Karpas-422 (cell line): ENCODE results near the gene RAB23. TPM values are rescaled to one million over a fixed set of nuclear protein-coding genes. Genes with fewer than 3 reads are reported as not detected.

Experiments
- DNase-seq: peaks from one replicate; pipeline ENCODE4 v3.0.0-alpha.2; 2015
- H2AFZ ChIP-seq: fragments of 200-600 bp; sonication (generic); 2 replicates; pipeline ENCODE4 v1.6.1; 2014; ENCODE audit warnings: antibody characterized with exemption, low read length, mixed read lengths
- H3K27ac ChIP-seq: fragments of 200-600 bp; sonication (generic); 2 replicates; pipeline ENCODE4 v1.5.1; 2014; ENCODE audit warnings: mild to moderate bottlenecking, low read length, moderate library complexity
- H3K27me3 ChIP-seq: fragments of 200-600 bp; sonication (generic); 2 replicates; pipeline ENCODE4 v1.6.1; 2014; ENCODE audit warnings: low read length, mixed read lengths
- H3K36me3 ChIP-seq: fragments of 200-600 bp; sonication (generic); 2 replicates; pipeline ENCODE4 v1.6.1; 2014; ENCODE audit warnings: low read length, mixed read lengths; ENCODE audit not compliant: insufficient read depth
- H3K4me1 ChIP-seq: fragments of 200-600 bp; sonication (generic); 2 replicates; pipeline ENCODE4 v1.6.1; 2014; ENCODE audit warnings: mild to moderate bottlenecking, low read length, mixed read lengths
- H3K4me2 ChIP-seq: fragments of 200-600 bp; sonication (generic); 2 replicates; pipeline ENCODE4 v1.6.1; 2014; ENCODE audit warnings: low read length, low read depth, mild to moderate bottlenecking; ENCODE audit not compliant: poor library complexity, severe bottlenecking
- H3K4me3 ChIP-seq: fragments of 200-600 bp; sonication (generic); 2 replicates; pipeline ENCODE4 v1.5.1; 2014; ENCODE audit warnings: mild to moderate bottlenecking, antibody characterized with exemption, low read length, mixed read lengths
- H3K79me2 ChIP-seq: fragments of 200-600 bp; sonication (generic); 2 replicates; pipeline ENCODE4 v1.6.1; 2014; ENCODE audit warnings: mild to moderate bottlenecking, low read length, mixed read lengths
- H3K9ac ChIP-seq: fragments of 200-600 bp; sonication (generic); 2 replicates; pipeline ENCODE4 v1.6.0; 2014; ENCODE audit warnings: low read length
- H3K9me2 ChIP-seq: fragments of 200-600 bp; sonication (generic), shearing (Covaris generic); replicated peaks from 2 replicates; pipeline ENCODE4 v1.6.0; 2014; ENCODE audit warnings: mild to moderate bottlenecking, low read length, moderate library complexity; ENCODE audit not compliant: insufficient read depth
- H3K9me3 ChIP-seq: fragments of 300-700, 200-600 bp; sonication (generic); 2 replicates; pipeline ENCODE4 v1.6.1; 2014; ENCODE audit warnings: low read length, mixed read lengths
- H4K20me1 ChIP-seq: fragments of 200-600 bp; sonication (generic); 2 replicates; pipeline ENCODE4 v1.6.1; 2014; ENCODE audit warnings: mild to moderate bottlenecking, antibody characterized with exemption, low read length, low read depth; ENCODE audit not compliant: insufficient read depth
- total RNA-seq: library from RNA; depleted of rRNA; stranded (reverse); fragments of >200 nt; shearing (Covaris generic); gene quantifications from 2 replicates; pipeline ENCODE4 v1.2.3, GENCODE V29; 2014; ENCODE audit warnings: low replicate concordance

Gene RAB23
- total RNA-seq, 1 experiment from 2014 or later = 2.8 TPM

- Histone ChIP-seq H3K36me3 (no peaks in the 10 kb centered on the region), H3K27me3 (no peaks in the 10 kb centered on the region), H3K4me3 (no peak overlapping the region), H3K9me3 (no peaks in the 10 kb centered on the region), H3K4me1 (no peaks in the 10 kb centered on the region), H4K20me1 (no peaks in the 10 kb centered on the region), H2AFZ (no peak overlapping the region), H3K79me2 (no peaks in the 10 kb centered on the region), H3K9ac (no peak overlapping the region), H3K9me2 (no peaks in the 10 kb centered on the region), H3K4me2 (no peak overlapping the region), H3K27ac (no peak overlapping the region)
- DNase-seq = no peak
Measured at GRCh38 chr6:57259064-57259463, 37.0 kb upstream of the RAB23 start.

- H3K36me3 ChIP-seq = no peaks in the 10 kb centered on the region
- no peak overlapping the region for H3K27ac ChIP-seq
- H3K9ac ChIP-seq = no peak overlapping the region
- H3K9me3 ChIP-seq = no peaks in the 10 kb centered on the region
- H2AFZ ChIP-seq = no peak overlapping the region
- no peaks in the 10 kb centered on the region for H3K4me1 ChIP-seq
- H3K79me2 ChIP-seq = no peaks in the 10 kb centered on the region
- H3K4me2 ChIP-seq = no peak overlapping the region
- H3K27me3 ChIP-seq = no peaks in the 10 kb centered on the region
- no peak overlapping the region for H3K4me3 ChIP-seq
- no peaks in the 10 kb centered on the region for H4K20me1 ChIP-seq
- no peaks in the 10 kb centered on the region for H3K9me2 ChIP-seq
- no peak for DNase-seq
Measured at GRCh38 chr6:57257911-57258541, 35.9 kb upstream of the RAB23 start.

- DNase-seq = no peak
- Histone ChIP-seq H3K79me2 (no peaks in the 10 kb centered on the region), H3K4me2 (no peak overlapping the region), H3K9ac (no peak overlapping the region), H3K27ac (no peak overlapping the region), H3K27me3 (no peaks in the 10 kb centered on the region), H4K20me1 (no peaks in the 10 kb centered on the region), H3K9me2 (no peaks in the 10 kb centered on the region), H2AFZ (no peak overlapping the region), H3K36me3 (no peaks in the 10 kb centered on the region), H3K4me1 (no peaks in the 10 kb centered on the region), H3K9me3 (no peaks in the 10 kb centered on the region), H3K4me3 (no peak overlapping the region)
Measured at GRCh38 chr6:57256541-57256940, 34.4 kb upstream of the RAB23 start.

GRCh38 chr6:57255451-57256169 lies 33.5 kb upstream of the RAB23 start:
- Histone ChIP-seq H3K4me1 (no peaks in the 10 kb centered on the region), H3K4me2 (no peak overlapping the region), H3K36me3 (no peaks in the 10 kb centered on the region), H3K9me3 (no peaks in the 10 kb centered on the region), H3K9ac (no peak overlapping the region), H3K79me2 (no peaks in the 10 kb centered on the region), H3K9me2 (no peaks in the 10 kb centered on the region), H4K20me1 (no peaks in the 10 kb centered on the region), H3K27me3 (no peaks in the 10 kb centered on the region), H3K4me3 (no peak overlapping the region), H3K27ac (no peak overlapping the region), H2AFZ (no peak overlapping the region)
- DNase-seq = no peak

GRCh38 chr6:57254055-57254717 lies 32.1 kb upstream of the RAB23 start:
- Histone ChIP-seq H3K4me2 (no peak overlapping the region), H3K27ac (no peak overlapping the region), H3K36me3 (no peaks in the 10 kb centered on the region), H3K27me3 (no peaks in the 10 kb centered on the region), H3K9me3 (no peaks in the 10 kb centered on the region), H3K4me3 (no peak overlapping the region), H4K20me1 (no peaks in the 10 kb centered on the region), H3K9ac (no peak overlapping the region), H3K79me2 (no peaks in the 10 kb centered on the region), H3K9me2 (no peaks in the 10 kb centered on the region), H2AFZ (no peak overlapping the region), H3K4me1 (no peaks in the 10 kb centered on the region)
- no peak for DNase-seq

DNA sequence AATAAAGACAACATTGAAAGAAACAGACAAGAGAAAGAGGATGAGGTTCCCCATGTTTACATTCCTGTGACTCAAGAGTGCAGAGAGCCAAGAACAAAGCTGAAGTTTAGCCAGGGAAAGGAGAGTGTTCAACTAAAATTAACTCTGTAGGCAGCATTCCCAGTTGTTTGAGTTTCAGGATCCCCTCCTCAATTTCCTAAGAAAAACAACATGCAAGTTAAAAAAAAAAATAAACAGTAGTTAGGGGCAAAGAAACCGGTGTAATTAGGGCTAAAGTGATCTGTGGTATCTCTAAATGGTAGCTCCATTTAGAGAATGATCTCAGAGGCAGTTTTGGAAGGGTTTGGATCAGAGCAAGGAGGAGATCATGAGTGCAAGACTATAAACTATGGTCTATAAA lies 30.9 kb upstream of the RAB23 start:
- Histone ChIP-seq H3K27ac (no peak overlapping the region), H3K4me3 (no peak overlapping the region), H4K20me1 (no peaks in the 10 kb centered on the region), H3K4me1 (no peaks in the 10 kb centered on the region), H3K79me2 (no peaks in the 10 kb centered on the region), H3K36me3 (no peaks in the 10 kb centered on the region), H3K4me2 (no peak overlapping the region), H3K27me3 (no peaks in the 10 kb centered on the region), H3K9me2 (no peaks in the 10 kb centered on the region), H3K9ac (no peak overlapping the region), H2AFZ (no peak overlapping the region), H3K9me3 (no peaks in the 10 kb centered on the region)
- DNase-seq = no peak

- no peaks in the 10 kb centered on the region for H3K36me3 ChIP-seq
- no peaks in the 10 kb centered on the region for H3K4me1 ChIP-seq
- no peak overlapping the region for H3K27ac ChIP-seq
- H4K20me1 ChIP-seq = no peaks in the 10 kb centered on the region
- no peaks in the 10 kb centered on the region for H3K27me3 ChIP-seq
- H2AFZ ChIP-seq = no peak overlapping the region
- H3K4me2 ChIP-seq = no peak overlapping the region
- no peaks in the 10 kb centered on the region for H3K9me3 ChIP-seq
- DNase-seq = no peak
- H3K79me2 ChIP-seq = no peaks in the 10 kb centered on the region
- H3K4me3 ChIP-seq = no peak overlapping the region
- no peaks in the 10 kb centered on the region for H3K9me2 ChIP-seq
- no peak overlapping the region for H3K9ac ChIP-seq
Measured at GRCh38 chr6:57252137-57252536, 30.0 kb upstream of the RAB23 start.

DNA sequence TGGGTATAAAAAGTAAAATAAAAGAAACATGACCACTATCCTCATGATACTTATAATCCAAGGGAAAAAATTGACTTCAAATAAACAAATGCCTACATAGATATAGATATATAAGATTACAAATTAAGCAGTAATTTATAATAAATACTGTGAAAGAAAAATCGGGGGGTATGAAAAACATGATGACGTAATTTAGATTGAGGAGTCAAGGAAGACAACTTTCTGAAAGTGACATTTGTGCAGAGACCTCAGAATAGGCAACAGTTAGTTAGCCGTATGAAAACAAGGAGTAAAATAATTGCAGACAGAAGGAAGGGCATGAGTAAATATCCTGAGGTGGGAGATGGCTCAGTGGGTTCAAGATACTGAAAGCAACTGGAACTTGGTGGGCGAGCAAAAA lies 28.2 kb upstream of the RAB23 start:
- H2AFZ ChIP-seq = no peak overlapping the region
- no peaks in the 10 kb centered on the region for H4K20me1 ChIP-seq
- H3K4me3 ChIP-seq = no peak overlapping the region
- H3K9me3 ChIP-seq = no peaks in the 10 kb centered on the region
- no peak overlapping the region for H3K9ac ChIP-seq
- H3K27me3 ChIP-seq = no peaks in the 10 kb centered on the region
- no peaks in the 10 kb centered on the region for H3K4me1 ChIP-seq
- no peaks in the 10 kb centered on the region for H3K9me2 ChIP-seq
- no peaks in the 10 kb centered on the region for H3K36me3 ChIP-seq
- H3K4me2 ChIP-seq = no peak overlapping the region
- no peaks in the 10 kb centered on the region for H3K79me2 ChIP-seq
- H3K27ac ChIP-seq = no peak overlapping the region
- no peak for DNase-seq
